HepG2 (cell line): Measurements from ENCODE around the gene NUF2. TPM values are rescaled to one million over a fixed set of nuclear protein-coding genes. Genes with fewer than 3 reads are reported as not detected.

ENCODE experiments used
- ATAC-seq: fragments of 200-7000 bp; cut with Tn5 transposase; 3 replicates; pipeline ENCODE4 v1.9.1; 2020; ENCODE audit warnings: mild to moderate bottlenecking, moderate library complexity
- BruUV-seq: library from RNA; stranded (reverse); fragments of 400-500 nt; replicated peaks from 2 replicates; lab custom pipeline; 2021; lab: Mats Ljungman, UMichigan
- CTCF ChIA-PET: fragments of 300-600 bp; formaldehyde crosslinking; extraction: SDS; loops from one replicate; lab custom pipeline; 2021; ENCODE audit warnings: low total read pairs, inconsistent platforms, low intra/inter-chr PET ratio; lab: Yijun Ruan, JAX
- POLR2A ChIA-PET: fragments of 350-600 bp; sonication (Branson Sonifier 250); formaldehyde crosslinking; loops from one replicate; lab custom pipeline; 2020; ENCODE audit warnings: antibody characterized with exemption, inconsistent platforms; lab: Yijun Ruan, JAX
- DNase-seq: peaks from one replicate; pipeline ENCODE4 v3.0.0-alpha.2; 2015; ENCODE audit warnings: low spot score
- FAIRE-seq: peaks from 3 replicates; lab custom pipeline; 2011; peaks lifted over from hg19 to GRCh38; lab: Jason Lieb, UNC
- H2AFZ ChIP-seq: one replicate; pipeline ENCODE4 v1.6.1; 2011; ENCODE audit warnings: low read length, inconsistent platforms
- H3K27ac ChIP-seq: fragments of 300-600 bp; 3 replicates; pipeline ENCODE4 v1.8.0; 2011; ENCODE audit warnings: mixed run types, mild to moderate bottlenecking, mixed read lengths, low read length, inconsistent platforms; ENCODE audit not compliant: insufficient read depth; ENCODE audit errors: extremely low read length
- H3K27me3 ChIP-seq, 2 experiments: fragments of 200-600 bp in 1 of 2; 2 replicates in 1 of 2; 3 replicates in 1 of 2; pipeline versions ENCODE4 v1.6.0 to v1.8.0; 2011; ENCODE audit warnings: low read length in 2 of 2, mild to moderate bottlenecking in 2 of 2, moderate library complexity in 2 of 2, inconsistent platforms in 1 of 2; ENCODE audit not compliant: insufficient read depth in 2 of 2, control insufficient read depth in 1 of 2
- H3K36me3 ChIP-seq, 2 experiments: fragments of 200-600 bp in 1 of 2; replicated peaks in 1 of 2; 2 replicates in 1 of 2; 3 replicates in 1 of 2; pipeline versions ENCODE4 v1.5.1 to v1.8.0; 2011; ENCODE audit warnings: low read length in 2 of 2, inconsistent platforms in 1 of 2; ENCODE audit not compliant: insufficient read depth in 2 of 2, control insufficient read depth in 1 of 2
- H3K4me1 ChIP-seq: 2 replicates; pipeline ENCODE4 v1.5.1; 2012; ENCODE audit warnings: low read length, inconsistent platforms; ENCODE audit not compliant: insufficient read depth
- H3K4me2 ChIP-seq: 2 replicates; pipeline ENCODE4 v1.6.0; 2011; ENCODE audit warnings: low read depth, low read length, inconsistent platforms
- H3K4me3 ChIP-seq, 3 experiments: fragments of 200-600 bp in 1 of 3; sonication (generic), shearing (Covaris generic) in 1 of 3; replicated peaks in 1 of 3; 2 replicates each; pipeline ENCODE4 v1.5.1; 2011 to 2016; ENCODE audit warnings: low read length in 3 of 3, inconsistent platforms in 2 of 3, low read depth in 2 of 3, mild to moderate bottlenecking in 2 of 3, control low read depth in 1 of 3, mixed read lengths in 1 of 3; ENCODE audit not compliant: insufficient read depth in 1 of 3
- H3K79me2 ChIP-seq: one replicate; pipeline ENCODE4 v1.6.1; 2011; ENCODE audit warnings: low read length, inconsistent platforms; ENCODE audit not compliant: insufficient read depth
- H3K9ac ChIP-seq: 2 replicates; pipeline ENCODE4 v1.6.0; 2011; ENCODE audit warnings: mild to moderate bottlenecking, low read depth, low read length, inconsistent platforms; ENCODE audit not compliant: insufficient read depth
- H3K9me3 ChIP-seq: 2 replicates; pipeline ENCODE4 v1.5.1; 2012; ENCODE audit warnings: mild to moderate bottlenecking, low read length
- H4K20me1 ChIP-seq: 2 replicates; pipeline ENCODE4 v1.6.0; 2011; ENCODE audit warnings: inconsistent platforms, mild to moderate bottlenecking, low read length, moderate library complexity; ENCODE audit not compliant: insufficient read depth
- LBX2 ChIP-seq: sonication (generic); formaldehyde crosslinking; IDR thresholded peaks from 2 replicates; pipeline ENCODE4 v1.5.0; 2020; ENCODE audit warnings: missing genetic modification reagents, mild to moderate bottlenecking, borderline replicate concordance
- MED8 ChIP-seq: sonication (generic); formaldehyde crosslinking; IDR thresholded peaks from 2 replicates; pipeline ENCODE4 v1.8.1; 2023; ENCODE audit warnings: mild to moderate bottlenecking, missing genetic modification reagents; ENCODE audit not compliant: insufficient replicate concordance
- ZFP37 ChIP-seq: sonication (generic); formaldehyde crosslinking; IDR thresholded peaks from 2 replicates; pipeline ENCODE4 v1.4.0; 2020; ENCODE audit warnings: missing genetic modification reagents, borderline replicate concordance
- ZFP82 ChIP-seq: sonication (generic); formaldehyde crosslinking; IDR thresholded peaks from 2 replicates; pipeline ENCODE4 v1.5.1; 2020; ENCODE audit warnings: mild to moderate bottlenecking, missing genetic modification reagents, borderline replicate concordance
- ZFP91 ChIP-seq: sonication (generic); formaldehyde crosslinking; IDR thresholded peaks from 2 replicates; pipeline ENCODE4 v1.9.0; 2022; ENCODE audit warnings: missing genetic modification reagents, mild to moderate bottlenecking, borderline replicate concordance
- ZNF276 ChIP-seq: sonication (generic); formaldehyde crosslinking; IDR thresholded peaks from 2 replicates; pipeline ENCODE4 v1.4.0; 2020; ENCODE audit warnings: mild to moderate bottlenecking, low read depth, missing genetic modification reagents
- ZNF30 ChIP-seq: sonication (generic); formaldehyde crosslinking; IDR thresholded peaks from 2 replicates; pipeline ENCODE4 v1.5.0; 2020; ENCODE audit warnings: mild to moderate bottlenecking, missing genetic modification reagents
- ZNF343 ChIP-seq: sonication (generic); formaldehyde crosslinking; IDR thresholded peaks from 2 replicates; pipeline ENCODE4 v1.4.0; 2020; ENCODE audit warnings: mild to moderate bottlenecking, missing genetic modification reagents
- ZNF564 ChIP-seq: sonication (generic); formaldehyde crosslinking; IDR thresholded peaks from 2 replicates; pipeline ENCODE4 v1.8.1; 2023; ENCODE audit warnings: mild to moderate bottlenecking, missing genetic modification reagents
- ZNF678 ChIP-seq: sonication (generic); formaldehyde crosslinking; IDR thresholded peaks from 2 replicates; pipeline ENCODE4 v1.4.0; 2020; ENCODE audit warnings: mild to moderate bottlenecking, missing genetic modification reagents
- ZNF800 ChIP-seq: sonication (generic); formaldehyde crosslinking; IDR thresholded peaks from 2 replicates; pipeline ENCODE4 v1.4.0; 2020; ENCODE audit warnings: missing genetic modification reagents
- WGBS: methylation state at CpG from one replicate; pipeline ENCODE4 v1.1.6; 2017; ENCODE audit warnings: low lambda C conversion rate; 5-methylcytosine and 5-hydroxymethylcytosine counted together
- in situ Hi-C: cut with HindIII; loops from 2 replicates; pipeline ENCODE4 v1.10.0; 2017; ENCODE audit warnings: low pct_unique_long_range_greater_than_20kb; ENCODE audit not compliant: extremely low pct_ligation_motif_present
- intact Hi-C: fragments of 100-400 bp; cut with micrococcal nuclease; formaldehyde crosslinking; loops from one replicate; pipeline ENCODE4 v1.10.0; 2022; ENCODE audit not compliant: unreplicated experiment
- polyA plus RNA-seq, 8 experiments: library from polyadenylated mRNA; depleted of rRNA in 3 of 8; stranded (reverse) in 7 of 8; unstranded in 1 of 8; fragments of >200 nt; fragmentation: Illumina TruSeq in 4 of 8; extraction: Trizol in 4 of 8; gene quantifications; 2 replicates each; pipeline versions ENCODE4 v1.2.1 to v1.2.3, GENCODE V29; 2011 to 2016; ENCODE audit warnings: low read depth in 4 of 8, missing spikeins in 1 of 8, mixed read lengths in 1 of 8; ENCODE audit not compliant: insufficient read depth in 1 of 8
- total RNA-seq, 5 experiments: library from RNA; depleted of rRNA; stranded (reverse); fragments of >200 nt; fragmentation: Illumina TruSeq; extraction: Trizol; gene quantifications; 2 replicates each; pipeline ENCODE4 v1.2.3, GENCODE V29; 2016; ENCODE audit warnings: low read depth in 1 of 5

The NUF2 gene
- total and polyA plus RNA-seq, 2 of the 13 experiments (the other 11 are each of a cell fraction or from before 2014, with no cell fraction given), result 26.0 to 39.4 TPM

GRCh38 chr1:163397451-163398200 lies 75.9 kb downstream of the NUF2 start:
- Histone ChIP-seq H3K4me2 (no peak overlapping the region), H2AFZ (no peak overlapping the region), H3K4me1 (no peaks in the 10 kb centered on the region), H3K9ac (no peak overlapping the region), H3K9me3 (no peaks in the 10 kb centered on the region), H3K4me3 (no peak overlapping the region), H3K27ac (no peak overlapping the region), H3K79me2 (no peaks in the 10 kb centered on the region), H3K36me3 (no peaks in the 10 kb centered on the region), H4K20me1 (no peaks in the 10 kb centered on the region), H3K27me3 (no peaks in the 10 kb centered on the region; a peak in 1 of 5 replicates)
- in situ Hi-C loops, result loop anchor here (25.0 kb wide), 1 partner anchor 1665 kb away; no protein-coding TSS in a partner anchor
- no peak for TF ChIP-seq ZNF800 (CRISPR knock-in tag)
- no peak for ATAC-seq
- intact Hi-C loops, result no loop called here
- ChIA-PET CTCF (no interaction called here), POLR2A (no interaction called here)
- no TSS peak for BruUV-seq
- DNase-seq, result no peak
- FAIRE-seq, result no peak
- 6% methylated on average over 4 of the region's 4 CpGs for WGBS

- no peaks in the 10 kb centered on the region for H3K4me1 ChIP-seq
- ATAC-seq (no peak), DNase-seq (no peak), FAIRE-seq (no peak)
- H3K9ac ChIP-seq, result no peak overlapping the region
- H3K9me3 ChIP-seq, result no peaks in the 10 kb centered on the region
- WGBS, result 18% methylated on average over 4 of the region's 5 CpGs
- in situ Hi-C loops (loop anchor here (25.0 kb wide), 1 partner anchor 1663 kb away; no protein-coding TSS in a partner anchor), intact Hi-C loops (no loop called here)
- no peak overlapping the region for H3K4me2 ChIP-seq
- no peaks in the 10 kb centered on the region for H3K79me2 ChIP-seq
- H3K36me3 ChIP-seq, result no peaks in the 10 kb centered on the region
- no TSS peak for BruUV-seq
- H4K20me1 ChIP-seq, result no peaks in the 10 kb centered on the region
- CTCF ChIA-PET, result no interaction called here
- POLR2A ChIA-PET, result no interaction called here
- H3K27ac ChIP-seq, result no peak overlapping the region
- no peaks in the 10 kb centered on the region; a peak in 1 of 5 replicates for H3K27me3 ChIP-seq
- H3K4me3 ChIP-seq, result no peak overlapping the region
- no peak overlapping the region for H2AFZ ChIP-seq
- TF ChIP-seq ZNF343 (CRISPR knock-in tag), result no peak
- TF ChIP-seq ZNF564 (CRISPR knock-in tag), result no peak
- no peak for TF ChIP-seq ZFP37 (CRISPR knock-in tag)
- TF ChIP-seq ZNF276 (CRISPR knock-in tag), result no peak
- no peak for TF ChIP-seq ZNF30
- TF ChIP-seq ZNF678, result no peak
- no peak for TF ChIP-seq LBX2 (CRISPR knock-in tag)
- no peak for TF ChIP-seq MED8
- TF ChIP-seq ZFP91, result no peak
- TF ChIP-seq ZFP82 (CRISPR knock-in tag), result no peak
These were observed 77.2 kb downstream of the NUF2 start for GRCh38 chr1:163399001-163399400.
